ENCODE results near the gene TMEM203.

Gene TMEM203

DNA sequence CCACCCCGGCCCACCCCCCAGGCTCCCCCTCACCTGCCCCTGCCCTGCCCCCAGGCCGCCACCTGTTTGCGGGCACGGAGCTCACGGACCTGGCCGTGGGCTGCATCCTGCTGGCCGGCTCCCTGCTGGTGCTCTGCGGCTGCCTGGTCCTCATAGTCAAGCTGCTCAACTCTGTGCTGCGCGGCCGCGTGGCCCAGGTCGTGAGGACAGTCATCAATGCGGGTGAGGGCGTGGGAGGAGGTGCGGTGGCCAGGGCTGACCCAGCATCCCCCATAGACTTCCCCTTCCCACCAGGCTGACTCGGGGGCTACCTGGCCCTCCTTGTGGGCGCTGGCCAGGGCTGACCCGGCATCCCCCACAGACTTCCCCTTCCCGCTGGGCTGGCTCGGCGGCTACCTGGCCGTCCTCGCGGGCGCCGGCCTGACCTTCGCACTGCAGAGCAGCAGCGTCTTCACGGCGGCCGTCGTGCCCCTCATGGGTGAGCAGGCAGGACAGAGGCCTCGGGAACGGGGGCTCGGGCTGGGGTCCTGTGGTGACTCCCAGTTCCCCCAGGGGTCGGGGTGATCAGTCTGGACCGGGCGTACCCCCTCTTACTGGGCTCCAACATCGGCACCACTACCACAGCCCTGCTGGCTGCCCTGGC, 28.7 kb upstream of the TMEM203 start:
- no peak for DNase-seq
- no peaks in the 10 kb centered on the region for H3K9me3 ChIP-seq (replicated peaks; ENCODE audit: insufficient read depth, low read length)
- no peak overlapping the region for H3K4me3 ChIP-seq (ENCODE audit: low read length)
- no peak overlapping the region for H3K4me2 ChIP-seq (ENCODE audit: low read depth, low read length)
- no peaks in the 10 kb centered on the region for H3F3A ChIP-seq (ENCODE audit: insufficient read depth, low read length)
- no peak overlapping the region for H3K27ac ChIP-seq (ENCODE audit: low read length)
- no peak overlapping the region for H3K9ac ChIP-seq (ENCODE audit: low read length)
- H2AFZ ChIP-seq (ENCODE audit: low read length): no peak overlapping the region
- TF ChIP-seq, protein P1, sequence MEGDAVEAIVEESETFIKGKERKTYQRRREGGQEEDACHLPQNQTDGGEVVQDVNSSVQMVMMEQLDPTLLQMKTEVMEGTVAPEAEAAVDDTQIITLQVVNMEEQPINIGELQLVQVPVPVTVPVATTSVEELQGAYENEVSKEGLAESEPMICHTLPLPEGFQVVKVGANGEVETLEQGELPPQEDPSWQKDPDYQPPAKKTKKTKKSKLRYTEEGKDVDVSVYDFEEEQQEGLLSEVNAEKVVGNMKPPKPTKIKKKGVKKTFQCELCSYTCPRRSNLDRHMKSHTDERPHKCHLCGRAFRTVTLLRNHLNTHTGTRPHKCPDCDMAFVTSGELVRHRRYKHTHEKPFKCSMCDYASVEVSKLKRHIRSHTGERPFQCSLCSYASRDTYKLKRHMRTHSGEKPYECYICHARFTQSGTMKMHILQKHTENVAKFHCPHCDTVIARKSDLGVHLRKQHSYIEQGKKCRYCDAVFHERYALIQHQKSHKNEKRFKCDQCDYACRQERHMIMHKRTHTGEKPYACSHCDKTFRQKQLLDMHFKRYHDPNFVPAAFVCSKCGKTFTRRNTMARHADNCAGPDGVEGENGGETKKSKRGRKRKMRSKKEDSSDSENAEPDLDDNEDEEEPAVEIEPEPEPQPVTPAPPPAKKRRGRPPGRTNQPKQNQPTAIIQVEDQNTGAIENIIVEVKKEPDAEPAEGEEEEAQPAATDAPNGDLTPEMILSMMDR (IDR thresholded peaks at IDR 0.05; ENCODE audit: low read length): no peak
- TF ChIP-seq EZH2 (optimal IDR thresholded peaks at IDR 0.05; ENCODE audit: low read depth, low read length): no peak
- TF ChIP-seq EZH2phosphoT487 (IDR thresholded peaks at IDR 0.05; ENCODE audit: low read length): no peak
- peaks cover 7% of the 10 kb centered on the region for H3K79me2 ChIP-seq (ENCODE audit: low read length)
- no peaks in the 10 kb centered on the region for H4K20me1 ChIP-seq (ENCODE audit: insufficient read depth, low read length)
- no peaks in the 10 kb centered on the region for H3K9me2 ChIP-seq (replicated peaks; ENCODE audit: insufficient read depth, low read length)
- no peaks in the 10 kb centered on the region for H3K36me3 ChIP-seq (replicated peaks; ENCODE audit: insufficient read depth, low read length)
- H3K4me1 ChIP-seq (ENCODE audit: low read length): peaks cover 9% of the 10 kb centered on the region; the same call in 1 of the 2 replicates
- H3K27me3 ChIP-seq (replicated peaks; ENCODE audit: insufficient read depth, low read length): peaks cover 66% of the 10 kb centered on the region

- DNase-seq: no peak
- H3K27ac ChIP-seq (ENCODE audit: low read length): no peak overlapping the region
- H3K4me2 ChIP-seq (ENCODE audit: low read depth, low read length): no peak overlapping the region
- H3K9me3 ChIP-seq (replicated peaks; ENCODE audit: insufficient read depth, low read length): no peaks in the 10 kb centered on the region
- peaks cover 9% of the 10 kb centered on the region; the same call in 1 of the 2 replicates for H3K4me1 ChIP-seq (ENCODE audit: low read length)
- no peak overlapping the region for H3K4me3 ChIP-seq (ENCODE audit: low read length)
- H3K9me2 ChIP-seq (replicated peaks; ENCODE audit: insufficient read depth, low read length): no peaks in the 10 kb centered on the region
- H3K9ac ChIP-seq (ENCODE audit: low read length): no peak overlapping the region
- H3K79me2 ChIP-seq (ENCODE audit: low read length): no peaks in the 10 kb centered on the region
- H2AFZ ChIP-seq (ENCODE audit: low read length): no peak overlapping the region
- H3K27me3 ChIP-seq (replicated peaks; ENCODE audit: insufficient read depth, low read length): peaks cover 74% of the 10 kb centered on the region
- H4K20me1 ChIP-seq (ENCODE audit: insufficient read depth, low read length): no peaks in the 10 kb centered on the region
- no peaks in the 10 kb centered on the region for H3K36me3 ChIP-seq (replicated peaks; ENCODE audit: insufficient read depth, low read length)
- TF ChIP-seq, protein P1 (IDR thresholded peaks at IDR 0.05; ENCODE audit: low read length): no peak
- TF ChIP-seq EZH2phosphoT487 (IDR thresholded peaks at IDR 0.05; ENCODE audit: low read length) (no peak), EZH2 (optimal IDR thresholded peaks at IDR 0.05; ENCODE audit: low read depth, low read length) (no peak)
- no peaks in the 10 kb centered on the region for H3F3A ChIP-seq (ENCODE audit: insufficient read depth, low read length)
Observed at GRCh38 chr9:137233143-137233980, 27.9 kb upstream of the TMEM203 start.

GRCh38 chr9:137232510-137232909, 27.1 kb upstream of the TMEM203 start:
- Histone ChIP-seq H3K9me3 (replicated peaks; ENCODE audit: insufficient read depth, low read length) (no peaks in the 10 kb centered on the region), H3K36me3 (replicated peaks; ENCODE audit: insufficient read depth, low read length) (no peaks in the 10 kb centered on the region), H2AFZ (ENCODE audit: low read length) (no peak overlapping the region), H3F3A (ENCODE audit: insufficient read depth, low read length) (no peaks in the 10 kb centered on the region), H4K20me1 (ENCODE audit: insufficient read depth, low read length) (no peaks in the 10 kb centered on the region), H3K4me3 (ENCODE audit: low read length) (no peak overlapping the region), H3K27ac (ENCODE audit: low read length) (no peak overlapping the region), H3K4me2 (ENCODE audit: low read depth, low read length) (no peak overlapping the region), H3K4me1 (ENCODE audit: low read length) (peaks cover 9% of the 10 kb centered on the region; the same call in 1 of the 2 replicates), H3K9me2 (replicated peaks; ENCODE audit: insufficient read depth, low read length) (no peaks in the 10 kb centered on the region), H3K27me3 (replicated peaks; ENCODE audit: insufficient read depth, low read length) (peaks cover 77% of the 10 kb centered on the region), H3K79me2 (ENCODE audit: low read length) (no peaks in the 10 kb centered on the region), H3K9ac (ENCODE audit: low read length) (no peak overlapping the region)
- DNase-seq: no peak
- TF ChIP-seq EZH2phosphoT487 (IDR thresholded peaks at IDR 0.05; ENCODE audit: low read length) (no peak), EZH2 (optimal IDR thresholded peaks at IDR 0.05; ENCODE audit: low read depth, low read length) (no peak)
- TF ChIP-seq, protein P1 (IDR thresholded peaks at IDR 0.05; ENCODE audit: low read length): no peak
